ENCODE data around the gene SUPT3H.
"Not testable (repeated sequence)": the region's sequence is repeated elsewhere in the genome, so short reads cannot be mapped to it uniquely, and the experiment has no call there.

SUPT3H gene

DNA sequence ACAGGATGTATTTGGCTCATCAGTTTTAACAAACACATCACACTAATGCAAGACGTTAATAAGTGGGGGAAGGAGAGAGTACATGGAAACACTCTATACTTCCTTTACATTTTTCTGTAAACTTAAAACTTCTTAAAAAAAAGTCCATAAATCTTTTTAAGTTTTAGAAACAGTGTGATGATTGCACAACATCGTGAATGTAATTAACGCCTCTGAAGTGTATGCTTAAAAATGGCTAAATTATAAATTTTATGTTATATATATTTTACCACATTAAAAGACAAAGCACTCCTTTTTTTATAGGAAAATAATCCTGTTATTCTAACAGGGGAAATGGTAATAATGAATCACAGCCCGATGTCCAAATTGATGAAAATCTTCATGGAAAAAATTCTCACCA lies 193.7 kb downstream of the SUPT3H start:
- no peak for DNase-seq (ENCODE audit: low read depth)

DNA sequence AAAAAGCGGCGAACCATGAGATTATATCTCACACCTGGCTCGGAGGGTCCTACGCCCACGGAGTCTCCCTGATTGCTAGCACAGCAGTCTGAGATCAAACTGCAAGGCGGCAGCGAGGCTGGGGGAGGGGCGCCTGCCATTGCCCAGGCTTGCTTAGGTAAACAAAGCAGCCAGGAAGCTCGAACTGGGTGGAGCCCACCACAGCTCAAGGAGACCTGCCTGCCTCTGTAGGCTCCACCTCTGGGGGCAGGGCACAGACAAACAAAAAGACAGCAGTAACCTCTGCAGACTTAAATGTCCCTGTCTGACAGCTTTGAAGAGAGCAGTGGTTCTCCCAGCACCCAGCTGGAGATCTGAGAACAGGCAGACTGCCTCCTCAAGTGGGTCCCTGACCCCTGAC lies 201.4 kb downstream of the SUPT3H start:
- DNase-seq (ENCODE audit: low read depth), result not testable (repeated sequence)

DNA sequence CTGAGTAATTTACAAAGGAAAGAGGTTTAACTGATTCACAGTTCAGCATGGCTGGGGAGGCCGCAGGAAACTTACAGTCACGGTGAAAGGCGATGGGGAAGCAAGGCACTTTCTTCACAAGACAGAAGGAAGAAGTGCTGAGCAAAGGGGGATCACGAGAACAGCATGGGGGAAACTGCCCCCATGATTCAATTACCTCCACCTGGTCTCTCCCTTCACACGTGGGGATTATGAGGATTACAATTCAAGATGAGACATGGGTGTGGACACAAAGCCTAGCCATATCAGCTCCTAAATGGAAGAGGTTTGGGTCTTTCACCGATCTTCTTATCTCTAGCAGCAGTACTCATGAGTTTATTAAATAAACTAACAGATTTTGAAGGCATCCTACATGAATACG lies 202.5 kb downstream of the SUPT3H start:
- no peak for DNase-seq (ENCODE audit: low read depth)

DNA sequence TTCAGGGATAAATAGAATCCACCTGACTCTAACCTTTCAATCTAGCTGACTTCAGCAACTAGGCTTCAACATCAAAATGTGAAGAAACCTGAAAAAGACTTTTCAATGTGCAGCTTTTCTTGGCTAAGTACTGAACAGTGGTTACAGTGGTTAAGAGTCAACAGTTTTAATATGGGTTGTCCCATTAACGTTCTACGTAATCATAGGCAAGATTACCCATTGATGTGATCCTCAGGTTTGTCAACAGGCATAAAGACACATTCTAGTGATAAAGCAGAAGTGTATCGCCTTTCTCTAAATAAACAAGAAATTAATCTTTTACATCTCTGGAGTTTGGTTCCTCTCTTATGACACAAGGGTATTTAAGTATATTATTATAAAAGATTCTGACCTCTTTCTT lies 203.7 kb downstream of the SUPT3H start:
- DNase-seq (ENCODE audit: low read depth), result no peak

DNA sequence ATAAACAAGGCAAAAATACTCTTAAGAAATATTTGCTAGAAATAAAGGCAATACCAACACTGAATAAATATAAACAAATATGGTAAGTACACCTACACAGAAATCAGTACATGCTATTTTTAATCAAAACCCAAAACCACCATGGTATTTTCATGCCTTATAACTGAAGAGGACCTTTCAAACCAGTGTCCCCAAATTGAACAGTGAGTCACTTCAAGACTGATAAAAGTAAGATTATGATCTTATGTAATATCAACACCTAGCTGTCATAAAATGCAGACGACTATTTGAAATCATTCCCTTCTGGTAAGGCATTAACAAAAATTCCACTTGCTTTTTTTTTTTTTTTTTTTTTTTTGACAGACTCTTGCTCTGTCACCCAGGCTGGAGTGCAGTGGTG lies 206.4 kb downstream of the SUPT3H start:
- no peak for DNase-seq (ENCODE audit: low read depth)

DNA sequence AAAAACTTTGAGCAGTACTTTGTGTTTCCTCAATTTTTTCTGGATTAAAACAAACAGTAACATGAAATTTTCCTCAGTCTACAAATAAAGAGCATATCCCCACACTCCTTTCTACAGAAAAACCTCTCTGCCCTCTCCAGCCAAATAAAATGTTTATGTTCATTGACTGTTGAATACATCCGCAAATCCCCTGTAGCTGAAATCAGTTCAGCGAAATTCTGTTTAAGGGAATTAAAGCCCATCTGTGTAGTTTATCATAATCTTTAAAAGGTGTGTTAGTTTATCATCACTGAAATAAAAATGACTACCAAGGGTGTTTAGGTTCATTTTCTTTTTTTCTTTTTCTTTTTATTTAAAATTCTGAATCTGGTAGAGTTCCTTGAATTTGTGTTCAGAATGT lies 207.4 kb downstream of the SUPT3H start:
- no peak for DNase-seq (ENCODE audit: low read depth)

DNA sequence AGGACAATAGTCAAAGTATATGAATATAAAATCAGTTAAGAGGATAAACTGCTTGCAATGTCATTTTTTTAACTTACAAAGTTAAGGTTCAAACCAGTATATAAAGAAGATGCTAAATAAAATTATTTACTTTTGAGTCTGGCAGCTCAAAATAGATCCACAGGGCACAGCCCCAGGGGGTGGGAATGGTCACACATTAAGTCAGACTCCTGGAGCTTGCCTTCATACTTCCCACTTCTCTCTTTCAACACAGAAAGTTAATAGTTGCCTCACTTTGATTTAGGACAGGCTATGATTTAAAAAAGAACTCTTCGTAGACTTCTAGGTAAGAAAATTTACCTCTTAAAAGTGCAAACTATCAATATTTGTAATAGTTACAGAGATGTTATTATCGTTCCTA lies 207.9 kb downstream of the SUPT3H start:
- no peak for DNase-seq (ENCODE audit: low read depth)

DNA sequence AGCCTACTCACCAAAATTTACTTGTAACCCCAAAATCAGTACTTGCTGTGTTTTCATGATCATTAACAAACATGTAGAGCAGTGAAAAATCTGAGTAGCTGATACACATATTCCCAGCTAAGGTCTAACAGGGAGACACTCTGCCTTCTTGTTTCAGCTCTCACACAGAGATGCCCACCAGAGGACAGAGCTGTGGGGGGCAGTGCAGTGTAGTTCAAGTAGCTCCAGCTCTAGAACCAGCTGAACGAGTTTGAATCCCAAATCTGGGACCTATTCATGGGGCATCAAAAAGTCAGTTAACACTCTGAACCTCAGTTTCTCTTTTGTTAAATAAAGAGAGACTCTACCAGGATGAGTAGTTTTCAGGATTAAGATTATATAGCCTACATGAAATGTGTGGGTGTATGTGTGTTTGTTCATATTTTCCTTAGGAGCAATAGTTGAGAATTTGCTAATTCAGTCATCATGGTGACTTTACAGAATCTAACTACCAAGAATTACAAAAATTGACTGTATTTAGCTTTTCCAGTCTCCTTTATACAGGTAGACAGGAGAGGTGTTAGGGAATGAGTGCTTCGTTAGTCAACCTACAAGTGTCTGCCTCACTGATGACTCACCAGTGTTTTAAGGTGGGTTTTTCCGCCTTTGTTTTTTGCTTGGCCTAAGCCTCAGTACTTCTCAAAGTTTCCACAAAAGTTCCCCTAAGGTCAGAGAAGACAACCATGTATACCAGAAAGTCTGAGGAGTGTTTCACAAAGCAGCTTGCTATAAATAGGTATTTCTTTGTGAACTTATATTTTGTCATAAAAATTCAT lies 213.6 kb downstream of the SUPT3H start:
- no peak for DNase-seq (ENCODE audit: low read depth)

DNA sequence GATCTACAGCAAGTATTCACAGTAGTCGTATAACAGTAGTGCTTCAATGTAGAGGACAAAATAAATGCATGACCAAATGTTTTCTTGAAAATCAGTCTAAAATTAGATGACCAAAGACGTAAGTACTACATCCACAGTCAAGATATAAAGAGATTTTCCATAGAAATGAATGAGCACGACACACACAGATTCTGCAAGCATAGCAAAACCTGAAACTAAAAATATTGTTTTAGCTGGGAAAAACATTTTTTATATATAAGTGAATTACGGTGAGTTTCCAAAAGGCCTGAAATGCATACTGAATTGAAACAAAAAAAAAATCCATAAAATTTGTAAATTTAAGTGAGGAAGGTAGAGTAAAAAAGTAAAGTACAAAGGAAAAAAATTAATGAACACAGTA lies 217.4 kb downstream of the SUPT3H start:
- DNase-seq (ENCODE audit: low read depth), result no peak

DNA sequence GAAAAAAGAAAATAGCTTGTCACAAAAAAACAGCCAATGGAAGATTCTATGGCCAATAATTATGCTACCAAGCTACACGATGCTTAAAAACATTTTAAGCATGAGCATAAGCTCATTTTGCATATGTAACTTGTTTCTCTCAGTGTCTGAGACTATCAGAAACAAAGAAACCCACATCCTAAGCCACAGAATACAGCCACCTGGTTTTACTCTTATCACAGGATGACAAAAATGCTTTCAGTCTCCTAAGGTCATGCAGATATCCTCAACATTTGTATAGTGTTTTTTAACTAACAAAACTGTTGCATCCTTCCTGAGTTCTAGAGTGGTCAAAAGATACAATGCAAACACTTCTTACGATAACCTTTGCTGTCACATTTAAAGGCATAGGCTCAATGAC lies 221.7 kb downstream of the SUPT3H start:
- DNase-seq (ENCODE audit: low read depth), result no peak

DNA sequence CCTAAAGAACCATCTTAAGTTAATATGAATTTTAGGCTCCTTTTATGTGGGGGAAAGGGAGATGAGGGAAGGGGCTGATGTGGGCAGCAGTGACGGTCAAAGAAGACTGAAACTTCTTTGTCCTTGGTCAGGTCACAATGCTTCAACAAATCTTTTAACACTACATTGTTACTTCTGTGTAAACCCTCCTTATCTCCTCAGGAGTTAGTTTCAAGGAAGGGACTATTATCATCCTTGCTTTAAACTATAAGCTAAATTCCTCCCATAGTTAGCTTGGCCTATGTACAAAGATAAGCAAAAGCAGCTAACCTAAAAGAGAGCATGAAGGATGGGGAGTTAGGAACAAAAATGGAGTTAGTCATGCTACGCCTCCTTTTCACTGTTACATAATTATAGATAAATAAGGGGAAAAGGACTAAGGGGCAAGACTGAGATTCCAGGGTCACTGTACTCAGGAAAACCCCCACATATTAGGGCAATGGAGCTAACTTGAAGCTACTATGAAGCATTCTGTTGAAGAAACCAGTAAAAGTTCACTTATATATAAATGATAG lies 222.3 kb downstream of the SUPT3H start:
- DNase-seq (ENCODE audit: low read depth), result no peak

DNA sequence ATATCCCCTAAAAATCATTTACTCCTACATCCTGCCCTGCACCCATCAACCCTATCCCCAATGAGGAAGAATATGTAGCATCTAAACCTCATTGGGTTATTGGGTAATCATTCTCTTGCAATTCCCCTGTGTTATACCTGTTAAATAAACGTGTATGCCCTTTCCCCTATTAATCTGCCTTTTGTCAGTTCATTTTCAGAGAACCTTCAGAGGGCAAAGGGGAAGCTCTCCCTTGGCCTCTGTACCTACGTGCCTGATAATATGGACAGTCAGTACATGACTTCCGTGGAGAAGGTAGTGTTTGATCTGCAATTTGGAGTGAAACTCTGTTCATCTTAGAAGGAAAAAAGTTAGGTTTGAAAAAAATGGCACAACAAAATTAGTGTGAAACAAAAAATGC lies 223.1 kb downstream of the SUPT3H start:
- no peak for DNase-seq (ENCODE audit: low read depth)

DNA sequence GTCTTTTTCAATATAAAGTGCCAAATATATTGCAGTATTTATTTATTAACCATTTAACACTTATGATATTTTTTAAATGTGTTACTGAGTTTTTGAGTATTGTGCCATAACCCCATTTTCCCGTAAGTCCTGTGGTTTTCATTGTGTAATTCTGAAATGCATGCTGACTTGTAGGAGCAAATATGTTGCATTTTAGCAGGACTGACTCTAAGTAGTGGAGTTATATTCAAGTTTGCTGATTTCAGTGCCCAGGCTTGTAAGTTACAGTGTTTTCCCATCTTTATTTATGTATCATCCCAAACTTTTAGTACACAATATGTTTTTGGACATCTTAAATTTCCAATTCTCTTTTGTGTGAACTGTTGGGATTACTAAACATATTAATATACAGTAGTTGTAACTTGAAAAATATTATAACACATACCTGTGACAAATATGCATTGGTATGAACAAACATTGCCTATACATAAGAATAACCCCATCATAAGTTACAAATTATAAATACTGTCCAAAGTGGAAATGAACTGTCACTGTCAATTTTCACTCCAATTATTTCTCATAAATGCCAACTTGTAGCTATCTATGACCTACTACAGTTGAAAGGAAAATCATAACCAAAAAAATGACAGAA lies 228.9 kb downstream of the SUPT3H start:
- DNase-seq (ENCODE audit: low read depth), result no peak

DNA sequence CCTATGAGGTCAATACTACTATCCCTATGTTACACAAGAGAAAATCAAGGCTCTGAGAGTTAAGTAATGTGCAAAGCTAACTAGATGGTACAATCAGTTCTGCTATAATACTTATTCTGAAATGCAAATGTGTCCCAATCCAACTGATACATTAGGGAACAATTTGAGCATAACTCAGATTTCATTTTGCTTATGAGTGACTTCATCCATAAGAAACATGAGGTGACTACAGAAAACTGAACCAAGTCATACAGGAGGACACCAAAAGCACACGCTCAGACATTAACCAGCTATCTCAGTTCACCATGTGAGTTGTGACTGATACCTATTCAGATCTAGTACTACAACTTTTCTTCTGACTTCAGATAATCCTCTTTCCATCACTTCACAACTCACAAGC lies 229.5 kb downstream of the SUPT3H start:
- DNase-seq (ENCODE audit: low read depth), result no peak

DNA sequence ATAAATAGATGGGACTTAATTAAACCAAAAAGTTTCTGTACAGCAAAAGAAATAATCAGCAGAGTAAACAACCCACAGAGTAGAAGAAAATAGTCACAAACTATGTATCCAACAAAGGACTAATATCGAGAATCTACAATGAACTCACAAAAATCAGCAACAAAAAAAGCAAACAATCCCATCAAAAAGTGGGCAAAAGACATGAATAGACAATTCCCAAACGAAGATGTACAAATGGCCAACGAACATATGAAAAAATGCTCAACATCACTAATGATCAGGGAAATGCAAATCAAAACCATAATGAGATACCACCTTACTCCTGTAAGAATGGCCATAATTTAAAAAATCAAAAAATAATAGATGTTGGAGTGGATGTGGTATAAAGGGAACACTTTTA lies 232.1 kb downstream of the SUPT3H start:
- DNase-seq (ENCODE audit: low read depth), result not testable (repeated sequence)

DNA sequence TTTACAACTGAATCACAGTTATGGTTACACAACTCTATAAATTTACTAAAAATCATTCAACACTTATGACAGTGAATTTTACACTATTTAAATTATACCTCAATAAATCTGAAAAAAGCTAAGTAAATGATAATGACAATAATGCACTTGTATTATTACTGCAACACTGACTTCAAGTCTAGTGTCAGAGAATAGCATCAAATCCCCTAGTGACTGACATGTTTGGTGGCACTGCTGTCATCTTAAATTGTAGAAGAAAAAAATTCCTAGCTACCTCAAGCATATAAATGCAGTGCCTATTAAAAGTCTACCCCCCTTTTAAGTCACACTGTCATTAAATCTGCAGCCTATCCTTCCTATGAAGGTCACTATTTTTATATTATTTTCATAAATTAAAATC lies 239.0 kb downstream of the SUPT3H start:
- DNase-seq (ENCODE audit: low read depth), result no peak

DNA sequence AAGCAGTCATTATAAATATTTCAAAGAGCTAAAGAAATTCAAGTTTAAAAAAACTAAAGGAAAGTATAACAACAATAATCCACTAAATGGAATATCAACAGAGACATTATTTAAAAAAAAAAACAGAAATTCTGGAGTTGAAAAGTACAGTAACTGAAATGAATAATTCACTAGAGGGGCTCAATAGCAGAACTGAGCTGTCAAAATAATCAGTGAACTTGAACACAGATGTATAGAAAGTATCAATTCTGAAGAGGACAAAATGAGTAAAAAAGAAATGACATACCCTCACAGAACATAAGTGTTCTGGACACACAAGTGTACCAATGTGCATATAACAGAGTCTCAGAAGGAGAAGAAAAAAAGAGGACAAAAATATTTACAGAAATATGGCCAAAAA lies 241.2 kb downstream of the SUPT3H start:
- no peak for DNase-seq (ENCODE audit: low read depth)

DNA sequence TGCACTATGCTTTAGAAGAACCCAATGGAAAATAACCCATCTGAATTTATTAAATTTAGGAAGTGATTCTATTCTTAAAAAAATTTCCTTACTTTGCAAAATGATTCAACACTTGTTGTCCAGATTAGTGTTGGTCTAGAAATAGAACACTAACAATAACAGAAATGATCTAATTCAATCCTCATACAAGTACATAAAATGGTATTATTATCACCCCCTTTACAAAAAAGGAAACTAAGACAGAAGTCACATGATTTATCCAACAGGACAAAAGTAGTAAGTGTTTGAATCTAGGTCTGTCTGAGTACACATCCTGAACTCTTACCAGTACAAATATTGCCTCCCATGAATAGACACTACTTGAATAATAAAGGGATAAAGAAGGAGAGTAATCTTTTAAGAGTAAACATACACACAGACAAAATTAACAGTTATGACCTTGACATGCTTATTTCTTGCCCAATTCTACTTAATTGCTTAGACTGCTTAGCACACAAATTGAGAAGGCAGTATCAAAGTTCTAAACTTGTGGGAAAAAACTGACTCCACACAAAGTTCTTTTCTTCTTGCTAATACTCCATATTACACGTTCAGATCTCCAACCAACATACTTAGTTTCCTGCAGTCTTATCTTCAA lies 245.0 kb downstream of the SUPT3H start:
- DNase-seq (ENCODE audit: low read depth), result no peak

DNA sequence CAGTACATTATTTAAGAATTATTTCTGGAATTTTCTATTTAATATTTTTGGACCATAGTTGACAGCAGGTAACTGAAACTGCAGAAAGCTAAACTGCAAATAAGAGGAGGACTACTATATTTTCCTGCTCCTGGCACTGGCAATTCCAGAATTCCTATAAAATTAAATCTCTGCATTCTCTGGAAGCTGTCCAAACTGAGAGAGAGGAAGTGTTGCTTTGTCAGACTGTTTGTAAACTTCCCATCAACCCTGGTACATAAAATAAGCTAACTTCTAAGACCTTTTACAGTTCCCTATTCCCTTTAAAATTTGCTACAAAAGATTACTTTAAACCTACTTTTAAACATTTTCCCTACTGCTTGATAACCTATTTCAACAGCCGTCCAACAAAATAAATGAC lies 245.7 kb downstream of the SUPT3H start:
- DNase-seq (ENCODE audit: low read depth), result no peak

DNA sequence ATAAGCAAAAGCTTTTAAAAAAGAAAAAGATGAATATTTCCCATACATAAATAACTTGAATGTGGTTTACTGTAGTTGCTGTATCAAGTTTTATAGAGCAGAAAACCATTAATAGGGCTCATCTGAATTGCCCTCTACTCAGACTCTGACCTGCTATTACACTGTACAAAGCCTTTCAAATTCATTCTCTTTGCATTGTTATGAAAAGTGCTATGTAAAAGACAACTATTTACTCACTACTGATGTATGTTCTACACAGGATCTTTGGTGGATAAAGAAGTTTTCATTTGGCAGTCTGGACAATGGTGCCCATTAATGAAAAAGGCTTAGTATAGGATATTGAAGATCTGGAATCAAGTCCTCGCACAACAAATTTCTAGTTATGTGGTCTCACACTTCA lies 248.7 kb downstream of the SUPT3H start:
- no peak for DNase-seq (ENCODE audit: low read depth)

DNA sequence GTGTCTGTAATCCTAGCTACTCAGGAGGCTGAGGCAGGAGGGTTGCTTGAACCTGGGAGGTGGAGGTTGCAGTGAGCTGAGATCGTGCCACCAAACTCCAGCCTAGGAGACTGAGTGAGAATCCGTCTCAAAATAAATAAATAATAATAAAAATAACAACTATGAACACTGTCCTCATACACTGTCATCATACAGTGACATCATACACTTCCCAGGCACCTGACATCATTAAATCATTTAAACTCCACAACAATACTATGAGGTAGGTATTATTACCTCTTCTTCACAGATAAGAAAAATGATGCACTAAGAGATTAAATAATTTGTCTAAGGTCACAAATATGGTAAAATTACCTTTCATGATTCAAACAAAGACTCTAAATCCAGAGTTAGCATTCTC lies 250.5 kb downstream of the SUPT3H start:
- no peak for DNase-seq (ENCODE audit: low read depth)

DNA sequence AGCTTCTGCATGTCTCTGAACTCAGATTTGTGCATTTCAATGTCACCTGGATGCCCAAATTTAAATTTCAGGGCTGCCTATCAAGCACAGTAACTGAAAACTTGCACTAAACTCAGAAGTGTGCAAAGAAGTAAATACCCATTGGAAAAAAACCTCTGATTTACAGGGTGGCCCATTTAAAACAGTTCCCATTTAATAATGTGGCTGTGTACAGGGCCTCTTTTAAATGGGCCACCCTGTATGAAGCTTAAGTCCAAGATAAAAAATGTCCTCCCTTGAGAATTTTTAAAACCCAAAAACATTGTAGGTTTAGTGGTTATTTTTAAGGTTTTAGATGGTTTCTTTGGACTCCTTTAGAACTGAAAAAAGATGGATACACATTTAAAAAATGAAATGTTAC lies 251.7 kb downstream of the SUPT3H start:
- no peak for DNase-seq (ENCODE audit: low read depth)

DNA sequence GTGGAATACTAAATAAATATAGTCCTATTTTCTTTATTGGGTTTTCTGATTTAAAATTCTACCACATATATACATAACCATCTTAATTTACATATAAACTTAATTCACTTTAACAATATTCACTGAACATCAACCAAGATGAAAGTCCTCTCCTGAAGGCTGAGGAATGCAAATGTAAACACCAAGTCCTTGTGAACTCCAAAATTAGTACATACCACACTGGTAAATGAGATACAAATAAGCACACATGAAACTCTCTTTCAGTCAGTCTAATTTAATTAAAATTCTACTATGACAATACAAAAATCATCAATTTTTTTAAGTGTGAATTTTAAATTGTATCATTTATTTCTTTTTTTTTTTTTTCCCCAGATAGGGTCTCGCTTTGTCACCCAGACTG lies 254.7 kb downstream of the SUPT3H start:
- DNase-seq (ENCODE audit: low read depth), result no peak
